ENCODE measurements around the gene MBD6.
"Not testable (repeated sequence)": the region's sequence is repeated elsewhere in the genome, so short reads cannot be mapped to it uniquely, and the experiment has no call there.

The MBD6 gene

GRCh38 chr12:57513266-57513665, 9.4 kb upstream of the MBD6 start:
- H3K79me2 ChIP-seq (ENCODE audit: control insufficient read depth, insufficient read depth, low read length, poor library complexity), result no peaks in the 10 kb centered on the region
- no peak overlapping the region for H3K23ac ChIP-seq (ENCODE audit: low read length)
- no peak overlapping the region for H4K8ac ChIP-seq (ENCODE audit: low read depth, low read length)
- H3K14ac ChIP-seq (ENCODE audit: low read length), result no peak overlapping the region
- no peak overlapping the region for H2AK5ac ChIP-seq (ENCODE audit: low read length)
- no peak overlapping the region for H3K27ac ChIP-seq (ENCODE audit: low read depth, low read length)
- WGBS (ENCODE audit: extremely low coverage, insufficient coverage, insufficient read length), result no CpG with 5 or more reads among the region's 5 CpGs
- no peak overlapping the region for H3K9ac ChIP-seq (ENCODE audit: low read length)
- no peak overlapping the region for H3K4ac ChIP-seq (ENCODE audit: low read depth, low read length)
- H3K36me3 ChIP-seq (ENCODE audit: control insufficient read depth in 1 of 2, insufficient read depth in 2 of 2, low read length in 2 of 2), result peaks cover 55 to 69% of the 10 kb centered on the region in 2 experiments
- no peak overlapping the region for H2BK120ac ChIP-seq (ENCODE audit: insufficient read depth, low read length, poor library complexity)
- no peak overlapping the region for H3K18ac ChIP-seq (ENCODE audit: low read length)
- no peak overlapping the region for H2BK12ac ChIP-seq (ENCODE audit: low read length)
- H4K91ac ChIP-seq (ENCODE audit: low read depth, low read length), result no peak overlapping the region
- no peaks in the 10 kb centered on the region for H3K27me3 ChIP-seq (ENCODE audit: insufficient read depth, low read length)
- no peak overlapping the region for H3K4me3 ChIP-seq (ENCODE audit: low read depth, low read length)
- peaks cover 2% of the 10 kb centered on the region for H3K9me3 ChIP-seq (ENCODE audit: insufficient read depth, low read depth, low read length)
- no peak overlapping the region for H2BK5ac ChIP-seq (ENCODE audit: low read depth, low read length, poor library complexity)
- no peaks in the 10 kb centered on the region for H3K79me1 ChIP-seq (ENCODE audit: low read length)
- H2AFZ ChIP-seq (ENCODE audit: insufficient read depth, low read length, poor library complexity), result no peak overlapping the region
- H3K4me2 ChIP-seq (ENCODE audit: low read length), result no peak overlapping the region
- H3K4me1 ChIP-seq (ENCODE audit: control insufficient read depth in 1 of 2, insufficient read depth in 2 of 2, low read length in 2 of 2), result peaks cover 0 to 1% of the 10 kb centered on the region in 2 experiments
- no peak overlapping the region for H4K12ac ChIP-seq (ENCODE audit: low read depth, low read length)
- no peak for DNase-seq

DNA sequence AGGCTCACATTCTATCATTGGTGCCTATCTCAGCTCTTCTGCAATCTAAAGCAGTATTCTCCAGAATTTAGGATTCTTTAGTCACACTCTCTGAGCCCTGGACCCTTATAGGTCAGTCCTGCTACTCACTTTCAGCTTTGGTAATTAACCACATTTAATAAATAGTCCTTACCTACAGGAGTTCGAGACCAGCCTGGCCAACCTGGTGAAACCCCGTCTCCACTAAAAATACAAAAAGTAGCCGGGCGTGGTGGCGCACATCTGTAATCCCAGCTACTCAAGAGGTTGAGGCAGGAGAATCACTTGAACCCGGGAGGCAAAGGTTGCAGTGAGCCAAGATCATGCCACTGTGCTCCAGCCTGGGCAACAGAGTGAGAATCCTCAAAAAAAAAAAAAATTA, 8.9 kb upstream of the MBD6 start:
- not testable (repeated sequence) for H3K4ac ChIP-seq (ENCODE audit: low read depth, low read length); H3K23ac ChIP-seq (ENCODE audit: low read length); H3K27ac ChIP-seq (ENCODE audit: low read depth, low read length); H3K79me2 ChIP-seq (ENCODE audit: control insufficient read depth, insufficient read depth, low read length, poor library complexity); H3K79me1 ChIP-seq (ENCODE audit: low read length); DNase-seq; H4K12ac ChIP-seq (ENCODE audit: low read depth, low read length); H4K8ac ChIP-seq (ENCODE audit: low read depth, low read length); H3K14ac ChIP-seq (ENCODE audit: low read length); H3K4me1 ChIP-seq (ENCODE audit: control insufficient read depth in 1 of 2, insufficient read depth in 2 of 2, low read length in 2 of 2); H3K9me3 ChIP-seq (ENCODE audit: insufficient read depth, low read depth, low read length); H2BK5ac ChIP-seq (ENCODE audit: low read depth, low read length, poor library complexity); H3K4me3 ChIP-seq (ENCODE audit: low read depth, low read length); H2BK12ac ChIP-seq (ENCODE audit: low read length); H3K27me3 ChIP-seq (ENCODE audit: insufficient read depth, low read length); H2AK5ac ChIP-seq (ENCODE audit: low read length); H2BK120ac ChIP-seq (ENCODE audit: insufficient read depth, low read length, poor library complexity); H3K9ac ChIP-seq (ENCODE audit: low read length); H3K4me2 ChIP-seq (ENCODE audit: low read length); H2AFZ ChIP-seq (ENCODE audit: insufficient read depth, low read length, poor library complexity); H4K91ac ChIP-seq (ENCODE audit: low read depth, low read length); H3K18ac ChIP-seq (ENCODE audit: low read length)
- no CpG with 5 or more reads among the region's 6 CpGs for WGBS (ENCODE audit: extremely low coverage, insufficient coverage, insufficient read length)
- peaks cover 52 to 69% of the 10 kb centered on the region in 2 experiments for H3K36me3 ChIP-seq (ENCODE audit: control insufficient read depth in 1 of 2, insufficient read depth in 2 of 2, low read length in 2 of 2)

DNA sequence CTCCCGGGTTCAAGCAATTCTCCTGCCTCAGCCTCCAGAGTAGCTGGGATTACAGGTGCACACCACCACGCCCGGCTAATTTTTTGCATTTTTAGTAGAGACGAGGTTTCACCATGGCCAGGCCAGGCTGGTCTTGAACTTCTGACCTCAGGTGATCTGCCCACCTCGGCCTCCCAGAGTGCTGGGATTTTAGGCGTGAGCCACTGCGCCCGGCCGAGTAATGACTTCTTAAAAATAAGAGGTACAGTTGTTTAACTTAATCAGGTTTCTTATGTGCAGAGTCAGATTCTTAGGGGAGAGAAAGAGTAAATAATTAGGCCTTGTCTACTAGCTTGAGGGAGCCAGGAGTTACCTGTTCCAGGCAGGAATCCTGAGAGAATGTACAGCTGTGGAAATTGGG, 8.4 kb upstream of the MBD6 start:
- not testable (repeated sequence) for H2BK12ac ChIP-seq (ENCODE audit: low read length); H4K12ac ChIP-seq (ENCODE audit: low read depth, low read length); H3K9ac ChIP-seq (ENCODE audit: low read length); H3K79me2 ChIP-seq (ENCODE audit: control insufficient read depth, insufficient read depth, low read length, poor library complexity); H2BK120ac ChIP-seq (ENCODE audit: insufficient read depth, low read length, poor library complexity); H3K79me1 ChIP-seq (ENCODE audit: low read length); H3K23ac ChIP-seq (ENCODE audit: low read length); H3K4me1 ChIP-seq (ENCODE audit: control insufficient read depth in 1 of 2, insufficient read depth in 2 of 2, low read length in 2 of 2); H3K4me2 ChIP-seq (ENCODE audit: low read length); H2BK5ac ChIP-seq (ENCODE audit: low read depth, low read length, poor library complexity); H3K18ac ChIP-seq (ENCODE audit: low read length); H4K91ac ChIP-seq (ENCODE audit: low read depth, low read length); H2AFZ ChIP-seq (ENCODE audit: insufficient read depth, low read length, poor library complexity); H3K27ac ChIP-seq (ENCODE audit: low read depth, low read length); H3K4ac ChIP-seq (ENCODE audit: low read depth, low read length); H3K4me3 ChIP-seq (ENCODE audit: low read depth, low read length); DNase-seq; H3K27me3 ChIP-seq (ENCODE audit: insufficient read depth, low read length); H4K8ac ChIP-seq (ENCODE audit: low read depth, low read length); H3K9me3 ChIP-seq (ENCODE audit: insufficient read depth, low read depth, low read length); H3K14ac ChIP-seq (ENCODE audit: low read length); H2AK5ac ChIP-seq (ENCODE audit: low read length)
- WGBS (ENCODE audit: extremely low coverage, insufficient coverage, insufficient read length), result no CpG with 5 or more reads among the region's 9 CpGs
- peaks cover 51 to 69% of the 10 kb centered on the region in 2 experiments for H3K36me3 ChIP-seq (ENCODE audit: control insufficient read depth in 1 of 2, insufficient read depth in 2 of 2, low read length in 2 of 2)

DNA sequence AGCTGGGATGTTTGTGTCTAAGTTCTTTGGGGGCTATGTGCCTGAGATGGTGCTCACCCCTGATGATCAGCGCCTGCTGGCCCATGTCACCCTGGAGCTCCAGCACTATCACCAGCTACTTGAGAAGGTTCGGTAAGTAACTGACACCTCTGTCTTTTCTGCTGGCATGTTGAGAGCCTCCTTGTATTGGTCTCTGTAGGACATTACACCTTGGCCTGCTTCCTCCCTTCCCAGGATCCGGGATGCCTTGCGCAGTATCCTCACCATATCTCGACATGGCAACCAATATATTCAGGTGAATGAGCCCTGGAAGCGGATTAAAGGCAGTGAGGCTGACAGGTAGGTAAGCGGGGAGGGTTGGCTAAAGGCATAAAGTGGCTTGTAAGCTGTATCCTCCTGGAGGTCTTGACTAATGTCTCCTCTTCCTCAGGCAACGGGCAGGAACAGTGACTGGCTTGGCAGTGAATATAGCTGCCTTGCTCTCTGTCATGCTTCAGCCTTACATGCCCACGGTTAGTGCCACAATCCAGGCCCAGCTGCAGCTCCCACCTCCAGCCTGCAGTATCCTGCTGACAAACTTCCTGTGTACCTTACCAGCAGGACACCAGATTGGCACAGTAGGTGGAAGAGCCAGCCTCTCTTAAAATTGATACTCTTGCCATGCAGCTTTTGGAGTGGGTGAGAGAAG, 7.8 kb upstream of the MBD6 start:
- no peak overlapping the region for H3K18ac ChIP-seq (ENCODE audit: low read length)
- H3K14ac ChIP-seq (ENCODE audit: low read length), result no peak overlapping the region
- no CpG with 5 or more reads among the region's 9 CpGs for WGBS (ENCODE audit: extremely low coverage, insufficient coverage, insufficient read length)
- peaks cover 6% of the 10 kb centered on the region for H3K79me2 ChIP-seq (ENCODE audit: control insufficient read depth, insufficient read depth, low read length, poor library complexity)
- H3K9ac ChIP-seq (ENCODE audit: low read length), result no peak overlapping the region
- no peak overlapping the region for H3K4ac ChIP-seq (ENCODE audit: low read depth, low read length)
- no peak overlapping the region for H2BK120ac ChIP-seq (ENCODE audit: insufficient read depth, low read length, poor library complexity)
- no peak overlapping the region for H4K8ac ChIP-seq (ENCODE audit: low read depth, low read length)
- H3K4me1 ChIP-seq (ENCODE audit: control insufficient read depth in 1 of 2, insufficient read depth in 2 of 2, low read length in 2 of 2), result peaks cover 0 to 6% of the 10 kb centered on the region in 2 experiments
- peaks cover 5% of the 10 kb centered on the region for H3K79me1 ChIP-seq (ENCODE audit: low read length)
- H3K9me3 ChIP-seq (ENCODE audit: insufficient read depth, low read depth, low read length), result peaks cover 2% of the 10 kb centered on the region
- H4K91ac ChIP-seq (ENCODE audit: low read depth, low read length), result no peak overlapping the region
- no peak overlapping the region for H3K4me2 ChIP-seq (ENCODE audit: low read length)
- no peaks in the 10 kb centered on the region for H3K27me3 ChIP-seq (ENCODE audit: insufficient read depth, low read length)
- H4K12ac ChIP-seq (ENCODE audit: low read depth, low read length), result no peak overlapping the region
- no peak overlapping the region for H2AFZ ChIP-seq (ENCODE audit: insufficient read depth, low read length, poor library complexity)
- peaks cover 47 to 67% of the 10 kb centered on the region in 2 experiments for H3K36me3 ChIP-seq (ENCODE audit: control insufficient read depth in 1 of 2, insufficient read depth in 2 of 2, low read length in 2 of 2)
- H2BK5ac ChIP-seq (ENCODE audit: low read depth, low read length, poor library complexity), result no peak overlapping the region
- no peak overlapping the region for H3K4me3 ChIP-seq (ENCODE audit: low read depth, low read length)
- H2BK12ac ChIP-seq (ENCODE audit: low read length), result no peak overlapping the region
- DNase-seq, result no peak
- no peak overlapping the region for H3K23ac ChIP-seq (ENCODE audit: low read length)
- no peak overlapping the region for H3K27ac ChIP-seq (ENCODE audit: low read depth, low read length)
- H2AK5ac ChIP-seq (ENCODE audit: low read length), result no peak overlapping the region

Data from trophoblast cell (in vitro differentiated cells and primary cell).